Parathyroid adenoma (tissue), 2 donors: Measurements from ENCODE around the gene DUSP16.

Experiments used
- H2AFZ ChIP-seq: fragments of 300-600 bp; sonication (generic); one replicate; pipeline ENCODE4 v1.7.0; 2017; ENCODE audit warnings: antibody characterized with exemption, mild to moderate bottlenecking
- H3K27ac ChIP-seq: fragments of 300-600 bp; sonication (generic); one replicate; pipeline ENCODE4 v1.7.0; 2017
- H3K27me3 ChIP-seq: fragments of 300-600 bp; sonication (generic); one replicate; pipeline ENCODE4 v1.7.0; 2017; ENCODE audit warnings: low read length; ENCODE audit not compliant: control insufficient read depth, insufficient read depth
- H3K36me3 ChIP-seq: fragments of 300-600 bp; sonication (generic); one replicate; pipeline ENCODE4 v1.7.0; 2017; ENCODE audit warnings: low read length; ENCODE audit not compliant: control insufficient read depth, insufficient read depth
- H3K4me1 ChIP-seq: fragments of 300-600 bp; sonication (generic); one replicate; pipeline ENCODE4 v1.7.0; 2017; ENCODE audit warnings: control low read depth
- H3K4me2 ChIP-seq: fragments of 300-600 bp; sonication (generic); one replicate; pipeline ENCODE4 v1.7.0; 2017; ENCODE audit warnings: low read length
- H3K4me3 ChIP-seq: fragments of 300-600 bp; sonication (generic); one replicate; pipeline ENCODE4 v1.7.0; 2017; ENCODE audit warnings: low read depth, low read length
- H3K79me2 ChIP-seq: fragments of 300-600 bp; sonication (generic); one replicate; pipeline ENCODE4 v1.7.0; 2017; ENCODE audit warnings: control low read depth
- H3K9ac ChIP-seq: fragments of 300-600 bp; sonication (generic); one replicate; pipeline ENCODE4 v1.7.0; 2017; ENCODE audit warnings: mild to moderate bottlenecking
- H3K9me3 ChIP-seq: fragments of 300-600 bp; sonication (generic); one replicate; pipeline ENCODE4 v1.7.0; 2017; ENCODE audit warnings: low read length; ENCODE audit not compliant: control insufficient read depth
- CTCF ChIP-seq: fragments of 300-600 bp; sonication (generic); IDR thresholded peaks from one replicate; pipeline ENCODE4 v1.7.0; 2017; ENCODE audit warnings: antibody characterized with exemption, mild to moderate bottlenecking
- donor health status: primary hyperparathyroidism.

The DUSP16 gene

DNA sequence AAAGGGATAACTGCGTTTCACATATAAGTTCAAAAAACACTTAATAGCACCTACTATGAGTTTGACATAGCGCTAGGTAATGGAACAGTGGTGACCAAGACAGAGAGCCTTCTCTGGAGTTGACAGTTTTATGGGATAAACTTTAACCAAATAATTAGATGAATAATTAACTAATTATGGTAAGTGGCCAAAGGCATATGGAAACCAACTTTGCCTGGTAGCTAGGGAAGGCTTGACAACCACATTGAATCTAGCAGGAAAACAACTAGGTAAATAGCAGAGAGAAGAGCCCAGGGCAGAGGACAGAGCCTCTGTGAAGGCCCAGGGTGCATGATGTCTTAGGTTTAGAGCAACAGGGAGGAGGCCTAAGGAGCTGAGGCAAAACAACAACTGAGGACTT, 52.1 kb downstream of the DUSP16 start:
- Histone ChIP-seq H2AFZ (no peak overlapping the region), H3K9me3 (no peaks in the 10 kb centered on the region), H3K9ac (no peak overlapping the region), H3K27me3 (no peaks in the 10 kb centered on the region), H3K4me2 (no peak overlapping the region), H3K79me2 (peaks cover 3% of the 10 kb centered on the region), H3K36me3 (no peaks in the 10 kb centered on the region), H3K27ac (no peak overlapping the region), H3K4me3 (no peak overlapping the region), H3K4me1 (peaks cover 8% of the 10 kb centered on the region)
- no peak for TF ChIP-seq CTCF

DNA sequence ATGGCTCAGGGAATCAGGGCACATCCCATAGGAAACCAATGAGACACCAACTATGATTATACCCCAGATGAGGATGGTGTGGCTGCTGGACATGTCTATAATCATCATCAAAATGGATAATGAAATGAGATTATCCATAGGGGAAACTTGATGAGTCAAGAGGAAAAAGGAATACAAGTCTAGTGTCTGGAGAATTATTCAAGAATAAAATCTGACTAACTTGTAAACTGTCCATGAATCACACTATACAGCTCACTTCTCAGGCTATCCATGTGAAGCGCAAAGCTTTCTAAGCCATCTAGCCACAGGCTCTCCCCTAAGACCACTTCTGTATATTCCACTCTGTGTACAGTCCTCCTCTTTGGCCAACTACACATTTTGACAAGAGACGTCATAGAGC, 52.5 kb downstream of the DUSP16 start:
- peaks cover 12% of the 10 kb centered on the region for H3K4me1 ChIP-seq
- TF ChIP-seq CTCF, result no peak
- H3K4me2 ChIP-seq, result no peak overlapping the region
- no peak overlapping the region for H2AFZ ChIP-seq
- H3K9me3 ChIP-seq, result no peaks in the 10 kb centered on the region
- H3K36me3 ChIP-seq, result no peaks in the 10 kb centered on the region
- H3K4me3 ChIP-seq, result no peak overlapping the region
- H3K79me2 ChIP-seq, result no peaks in the 10 kb centered on the region
- no peak overlapping the region for H3K27ac ChIP-seq
- H3K27me3 ChIP-seq, result no peaks in the 10 kb centered on the region
- H3K9ac ChIP-seq, result no peak overlapping the region

DNA sequence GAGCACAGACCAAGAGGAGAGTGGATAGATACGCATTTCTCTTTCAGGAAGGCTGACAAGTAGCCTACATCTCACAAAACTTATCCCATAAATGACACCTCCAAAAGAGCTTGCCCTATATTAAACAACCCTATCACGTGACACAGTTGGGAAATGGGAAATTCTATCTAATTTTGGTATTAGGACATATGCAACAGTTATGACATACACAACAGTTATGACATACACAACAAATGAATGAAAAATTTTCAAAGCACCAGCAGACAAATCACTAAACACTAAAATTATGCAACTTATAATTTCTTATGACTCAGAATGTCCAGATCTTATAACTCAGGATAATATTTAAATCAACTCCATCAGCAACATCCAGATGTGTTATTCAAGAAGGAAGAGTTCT, 54.1 kb downstream of the DUSP16 start:
- no peak for TF ChIP-seq CTCF
- Histone ChIP-seq H3K9me3 (no peaks in the 10 kb centered on the region), H3K4me3 (no peak overlapping the region), H3K79me2 (no peaks in the 10 kb centered on the region), H3K4me1 (peaks cover 15% of the 10 kb centered on the region), H2AFZ (no peak overlapping the region), H3K27ac (no peak overlapping the region), H3K9ac (no peak overlapping the region), H3K4me2 (no peak overlapping the region), H3K36me3 (no peaks in the 10 kb centered on the region), H3K27me3 (no peaks in the 10 kb centered on the region)

- H3K27ac ChIP-seq, result peak overlapping the region; percentile 76
- TF ChIP-seq CTCF, result no peak
Observed at GRCh38 chr12:12507121-12507520, 55.5 kb downstream of the DUSP16 start.

GRCh38 chr12:12506496-12506890, 56.2 kb downstream of the DUSP16 start:
- Histone ChIP-seq H3K9ac (no peak overlapping the region), H3K27me3 (no peaks in the 10 kb centered on the region), H3K36me3 (no peaks in the 10 kb centered on the region), H3K9me3 (no peaks in the 10 kb centered on the region), H3K27ac (peak overlapping the region; percentile 76), H3K79me2 (peaks cover 5% of the 10 kb centered on the region), H3K4me3 (peak overlapping the region; percentile 23), H3K4me1 (peaks cover 15% of the 10 kb centered on the region), H2AFZ (no peak overlapping the region), H3K4me2 (peak overlapping the region; percentile 59)
- no peak for TF ChIP-seq CTCF

More at GRCh38 chr12:12507121-12507520, 55.5 kb downstream of the DUSP16 start:
- no peak overlapping the region for H3K4me3 ChIP-seq
- H3K27me3 ChIP-seq, result no peaks in the 10 kb centered on the region
- no peaks in the 10 kb centered on the region for H3K36me3 ChIP-seq
- no peaks in the 10 kb centered on the region for H3K9me3 ChIP-seq
- H3K4me1 ChIP-seq, result peaks cover 15% of the 10 kb centered on the region
- H3K4me2 ChIP-seq, result no peak overlapping the region
- no peak overlapping the region for H2AFZ ChIP-seq
- no peak overlapping the region for H3K9ac ChIP-seq
- H3K79me2 ChIP-seq, result peaks cover 5% of the 10 kb centered on the region
